KOPT-K1 (cell line): ENCODE measurements around the gene AGFG2.
"Not testable (repeated sequence)": the region's sequence is repeated elsewhere in the genome, so short reads cannot be mapped to it uniquely, and the experiment has no call there.

Experiments
- H3K27ac ChIP-seq: fragments of 200-600 bp; sonication (generic); 2 replicates; pipeline ENCODE4 v1.5.1; 2016; ENCODE audit warnings: antibody characterized with exemption, mild to moderate bottlenecking, low read depth, low read length; ENCODE audit not compliant: poor library complexity, severe bottlenecking
- H3K36me3 ChIP-seq: fragments of 200-600 bp; sonication (generic); 2 replicates; pipeline ENCODE4 v1.5.1; 2017; ENCODE audit warnings: antibody characterized with exemption, mild to moderate bottlenecking, low read length, moderate library complexity; ENCODE audit not compliant: insufficient read depth
- H3K9me3 ChIP-seq: fragments of 200-600 bp; sonication (generic); 2 replicates; pipeline ENCODE4 v1.5.1; 2017; ENCODE audit warnings: antibody characterized with exemption, low read length, mild to moderate bottlenecking; ENCODE audit not compliant: insufficient read depth, poor library complexity, severe bottlenecking

Gene AGFG2

DNA sequence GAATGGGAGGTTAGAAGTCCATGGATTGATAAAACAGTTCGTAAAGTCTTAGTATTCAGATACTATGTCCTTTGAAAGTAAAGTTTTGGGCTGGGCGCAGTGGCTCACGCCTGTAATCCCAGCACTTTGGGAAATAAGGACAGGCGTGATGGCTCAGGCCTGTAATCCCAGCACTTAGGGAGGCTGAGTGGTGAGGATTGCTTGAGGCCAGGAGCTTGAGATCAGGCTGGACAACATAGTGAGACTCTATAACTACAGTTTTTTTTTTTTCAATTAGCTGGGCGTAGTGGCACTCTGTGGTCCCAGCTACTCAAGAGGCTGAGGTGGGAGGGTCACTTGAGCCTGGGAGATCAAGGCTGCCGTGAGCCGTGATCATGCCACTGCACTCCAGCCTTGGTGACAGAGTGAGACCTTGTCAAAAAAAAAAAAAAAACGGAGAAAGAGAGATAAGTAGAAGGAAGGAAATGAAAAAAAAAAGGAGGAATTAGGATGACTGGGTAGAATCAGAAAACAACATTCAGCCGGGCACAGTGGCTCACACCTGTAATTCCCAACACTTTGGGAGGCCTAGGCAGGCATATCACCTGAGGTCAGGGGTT is 25.7 kb upstream of the AGFG2 start:
- Histone ChIP-seq H3K36me3 (no peaks in the 10 kb centered on the region), H3K9me3 (no peaks in the 10 kb centered on the region), H3K27ac (no peak overlapping the region)

DNA sequence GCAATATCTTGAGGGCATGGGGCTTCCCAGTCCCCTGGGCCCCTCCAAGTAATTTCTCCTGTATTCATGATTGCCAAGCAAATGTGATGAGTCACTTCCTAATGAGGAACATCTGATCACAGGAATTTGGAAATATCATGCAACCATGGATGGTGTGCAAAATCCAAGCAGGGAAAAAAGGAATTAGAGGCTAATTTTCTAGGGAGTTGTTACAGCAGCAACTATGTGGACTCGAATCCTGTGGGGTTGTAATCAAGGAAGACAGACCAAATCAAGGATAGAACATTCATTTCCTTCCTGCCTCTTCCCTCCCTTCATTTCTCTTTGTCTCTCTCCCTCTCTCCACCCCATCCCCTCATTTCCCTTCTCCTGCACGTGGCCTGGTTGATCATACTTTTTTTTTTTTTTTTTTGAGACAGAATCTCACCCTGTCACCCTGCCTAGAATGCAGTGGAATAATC is 23.9 kb upstream of the AGFG2 start:
- no peaks in the 10 kb centered on the region for H3K36me3 ChIP-seq
- no peaks in the 10 kb centered on the region for H3K9me3 ChIP-seq
- H3K27ac ChIP-seq = no peak overlapping the region

DNA sequence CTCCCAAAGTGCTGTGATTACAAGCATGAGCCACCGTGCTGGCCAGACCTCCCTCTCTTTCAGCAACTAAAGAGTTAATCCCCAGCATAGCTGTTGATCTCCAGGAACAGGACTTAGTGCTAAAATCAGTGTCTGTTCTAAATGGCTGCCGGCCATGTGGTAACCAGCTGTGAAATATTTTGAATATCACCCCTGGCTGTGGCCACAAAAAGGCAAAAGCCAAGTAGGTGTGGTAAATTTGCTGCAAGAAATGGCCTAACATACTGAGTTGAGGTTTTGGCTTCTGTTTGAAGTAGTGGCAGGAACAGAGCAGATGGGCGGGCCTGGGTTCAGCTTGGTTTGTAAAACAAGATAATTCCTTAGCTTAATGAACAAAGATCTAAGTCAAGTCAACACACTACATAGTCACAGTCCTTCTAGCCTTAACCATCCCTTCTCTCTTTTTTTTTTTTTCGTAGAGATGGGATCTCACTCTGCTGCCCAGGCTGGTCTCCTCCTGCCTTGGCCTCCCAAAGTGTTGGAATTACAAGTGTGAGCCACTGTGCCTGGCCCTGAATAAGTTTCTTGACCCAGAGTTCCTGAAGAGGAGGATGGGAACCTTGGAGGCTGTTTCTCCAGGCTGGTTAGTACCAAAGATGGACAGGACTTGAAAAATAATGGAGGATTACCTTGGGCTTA is 22.7 kb upstream of the AGFG2 start:
- Histone ChIP-seq H3K9me3 (no peaks in the 10 kb centered on the region), H3K36me3 (no peaks in the 10 kb centered on the region), H3K27ac (no peak overlapping the region)

DNA sequence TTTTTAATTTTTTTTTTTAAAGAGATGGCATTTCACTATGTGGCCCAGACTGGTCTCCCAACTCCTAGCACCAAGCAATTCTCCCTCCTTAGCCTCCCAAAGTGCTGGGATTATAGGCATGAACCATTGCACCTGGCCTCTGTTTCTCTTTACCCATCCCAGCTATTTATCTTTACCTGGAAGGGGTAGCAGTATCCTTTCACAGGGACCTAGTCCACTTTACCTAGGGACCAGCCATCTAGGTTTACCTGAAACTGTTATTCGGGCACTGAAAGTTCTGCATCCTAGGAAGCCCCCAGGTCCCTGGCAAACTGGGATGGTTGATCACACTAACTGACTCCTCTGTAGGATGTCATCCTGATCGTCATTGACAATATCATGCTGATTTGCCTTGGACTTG is 21.7 kb upstream of the AGFG2 start:
- Histone ChIP-seq H3K9me3 (no peaks in the 10 kb centered on the region), H3K27ac (no peak overlapping the region)

DNA sequence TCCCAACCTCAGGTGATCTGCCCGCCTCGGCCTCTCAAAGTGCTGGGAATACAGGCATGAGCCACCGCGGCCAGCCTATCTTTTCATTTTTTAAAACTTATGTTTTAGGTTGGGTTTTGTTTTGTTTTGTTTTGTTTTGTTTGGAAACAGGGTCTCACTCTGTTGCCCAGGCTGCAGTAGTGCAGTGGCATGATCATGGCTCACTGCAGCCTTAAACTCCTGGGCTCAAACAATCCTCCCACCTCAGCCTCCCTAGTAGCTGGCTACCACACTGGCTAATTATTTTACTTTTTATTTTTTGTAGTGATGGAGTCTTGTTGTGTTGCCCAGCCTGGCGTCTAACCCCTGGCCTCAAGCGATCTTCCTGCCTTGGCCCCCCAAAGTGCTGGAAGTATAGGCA is 19.4 kb upstream of the AGFG2 start:
- no peaks in the 10 kb centered on the region for H3K9me3 ChIP-seq
- H3K27ac ChIP-seq = no peak overlapping the region
- H3K36me3 ChIP-seq = no peaks in the 10 kb centered on the region

More for the DNA sequence above, 21.7 kb upstream of the AGFG2 start:
- H3K36me3 ChIP-seq = no peaks in the 10 kb centered on the region

DNA sequence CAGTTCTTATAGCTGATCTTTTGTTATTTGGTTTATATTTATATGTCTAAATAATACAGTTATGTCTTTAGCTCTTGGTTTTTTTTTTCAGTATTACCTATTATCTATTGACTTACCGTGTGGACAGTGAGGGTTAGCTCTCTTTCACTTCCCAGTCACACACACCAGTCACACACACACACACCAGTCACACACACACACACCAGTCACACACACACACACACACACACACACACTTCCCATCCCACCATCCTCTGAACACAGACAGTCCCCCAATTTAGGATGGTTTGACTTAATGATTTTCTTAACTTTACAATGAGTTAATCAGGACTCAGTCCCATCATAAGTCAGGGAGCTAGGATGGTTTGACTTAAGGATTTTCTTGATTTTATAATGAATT is 18.9 kb upstream of the AGFG2 start:
- no peaks in the 10 kb centered on the region for H3K36me3 ChIP-seq
- no peak overlapping the region for H3K27ac ChIP-seq
- H3K9me3 ChIP-seq = no peaks in the 10 kb centered on the region

DNA sequence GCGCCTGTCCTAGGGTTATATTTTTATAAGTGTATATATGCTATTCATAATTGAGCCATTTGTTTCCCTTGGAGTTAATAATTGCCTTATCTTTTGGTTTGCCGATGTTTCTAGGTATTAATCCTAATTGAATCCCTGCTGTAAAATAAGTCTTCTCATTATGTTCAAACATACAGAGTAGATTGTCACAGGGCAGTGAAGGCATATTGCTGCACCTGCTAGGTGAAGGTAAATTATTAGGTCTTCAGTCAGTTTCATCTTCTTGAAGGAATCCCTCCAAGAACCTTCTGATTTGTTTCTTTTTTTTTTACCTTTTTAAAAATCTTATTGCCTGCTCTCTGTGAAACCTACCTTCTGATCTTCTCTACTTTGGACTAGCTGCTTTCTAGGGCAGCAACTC is 17.9 kb upstream of the AGFG2 start:
- H3K36me3 ChIP-seq = no peaks in the 10 kb centered on the region

DNA sequence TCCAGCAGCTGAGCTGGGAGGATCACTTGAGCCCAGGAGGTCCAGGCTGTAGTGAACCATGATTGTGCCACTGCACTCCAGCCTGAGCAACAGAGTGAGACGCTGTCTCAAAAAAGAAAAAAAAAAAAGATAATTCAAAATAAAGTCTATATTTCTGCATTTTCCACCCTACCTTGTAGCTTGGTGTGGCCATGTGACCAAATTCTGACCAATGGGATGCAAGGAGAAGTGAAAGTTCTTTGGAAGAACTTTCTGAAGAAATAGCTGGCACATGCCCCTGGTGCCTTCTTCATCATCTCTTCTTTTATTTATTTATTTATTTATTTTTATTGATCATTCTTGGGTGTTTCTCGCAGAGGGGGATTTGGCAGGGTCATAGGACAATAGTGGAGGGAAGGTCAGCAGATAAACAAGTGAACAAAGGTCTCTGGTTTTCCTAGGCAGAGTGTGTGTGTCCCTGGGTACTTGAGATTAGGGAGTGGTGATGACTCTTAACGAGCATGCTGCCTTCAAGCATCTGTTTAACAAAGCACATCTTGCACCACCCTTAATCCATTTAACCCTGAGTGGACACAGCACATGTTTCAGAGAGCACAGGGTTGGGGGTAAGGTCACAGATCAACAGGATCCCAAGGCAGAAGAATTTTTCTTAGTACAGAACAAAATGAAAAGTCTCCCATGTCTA is 17.0 kb upstream of the AGFG2 start:
- H3K36me3 ChIP-seq, H3K9me3 ChIP-seq, H3K27ac ChIP-seq: not testable (repeated sequence)

More for the DNA sequence above, 17.9 kb upstream of the AGFG2 start:
- Histone ChIP-seq H3K9me3 (no peaks in the 10 kb centered on the region), H3K27ac (no peak overlapping the region)

DNA sequence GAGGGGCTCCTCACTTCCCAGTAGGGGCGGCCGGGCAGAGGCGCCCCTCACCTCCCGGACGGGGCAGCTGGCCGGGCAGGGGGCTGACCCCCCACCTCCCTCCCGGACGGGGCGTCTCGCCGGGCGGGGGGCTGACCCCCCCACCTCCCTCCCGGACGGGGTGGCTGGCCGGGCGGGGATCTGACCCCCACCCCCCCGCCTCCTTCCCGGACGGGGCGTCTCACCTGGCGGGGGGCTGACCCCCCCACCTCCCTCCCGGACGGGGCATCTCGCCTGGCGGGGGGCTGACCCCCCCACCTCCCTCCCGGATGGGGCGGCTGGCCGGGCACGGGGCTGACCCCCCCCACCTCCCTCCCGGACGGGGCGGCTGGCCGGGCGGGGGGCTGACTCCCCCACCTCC is 15.8 kb upstream of the AGFG2 start:
- not testable (repeated sequence) for H3K27ac ChIP-seq, H3K9me3 ChIP-seq, H3K36me3 ChIP-seq

DNA sequence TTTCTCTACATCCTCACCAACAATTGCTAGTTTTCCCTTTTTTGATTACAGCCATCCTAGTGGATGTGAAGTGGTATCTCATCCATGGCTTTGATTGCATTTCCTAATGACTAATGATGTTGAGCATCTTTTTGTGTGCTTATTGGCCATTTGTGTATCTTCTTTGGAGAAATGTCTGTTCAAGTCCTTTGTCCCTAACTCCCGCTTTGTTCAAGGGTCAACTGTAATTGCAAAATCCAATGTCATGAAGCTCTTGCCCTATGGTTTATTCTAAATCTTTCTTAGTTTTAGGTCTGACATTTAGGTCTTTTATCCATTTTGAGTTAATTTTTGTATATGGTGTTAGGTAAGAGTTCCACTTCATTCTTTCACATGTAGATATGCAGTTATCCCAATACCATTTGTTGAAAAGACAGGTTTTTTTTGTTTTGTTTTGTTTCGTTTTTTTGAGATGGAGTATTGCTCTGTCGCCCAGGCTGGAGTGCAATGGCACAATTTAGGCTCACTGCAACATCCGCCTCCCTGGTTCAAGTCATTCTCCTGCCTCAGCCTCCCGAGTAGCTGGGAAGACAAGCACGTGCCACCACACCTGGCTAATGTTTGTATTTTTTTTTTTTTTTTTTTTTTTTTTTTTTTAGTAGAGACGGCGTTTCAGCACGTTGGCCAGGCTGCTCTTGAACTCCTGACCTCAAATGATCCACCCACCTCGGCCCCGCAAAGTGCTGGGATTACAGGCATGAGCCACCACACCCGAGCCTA is 10.7 kb upstream of the AGFG2 start:
- H3K27ac ChIP-seq, H3K9me3 ChIP-seq, H3K36me3 ChIP-seq: not testable (repeated sequence)

DNA sequence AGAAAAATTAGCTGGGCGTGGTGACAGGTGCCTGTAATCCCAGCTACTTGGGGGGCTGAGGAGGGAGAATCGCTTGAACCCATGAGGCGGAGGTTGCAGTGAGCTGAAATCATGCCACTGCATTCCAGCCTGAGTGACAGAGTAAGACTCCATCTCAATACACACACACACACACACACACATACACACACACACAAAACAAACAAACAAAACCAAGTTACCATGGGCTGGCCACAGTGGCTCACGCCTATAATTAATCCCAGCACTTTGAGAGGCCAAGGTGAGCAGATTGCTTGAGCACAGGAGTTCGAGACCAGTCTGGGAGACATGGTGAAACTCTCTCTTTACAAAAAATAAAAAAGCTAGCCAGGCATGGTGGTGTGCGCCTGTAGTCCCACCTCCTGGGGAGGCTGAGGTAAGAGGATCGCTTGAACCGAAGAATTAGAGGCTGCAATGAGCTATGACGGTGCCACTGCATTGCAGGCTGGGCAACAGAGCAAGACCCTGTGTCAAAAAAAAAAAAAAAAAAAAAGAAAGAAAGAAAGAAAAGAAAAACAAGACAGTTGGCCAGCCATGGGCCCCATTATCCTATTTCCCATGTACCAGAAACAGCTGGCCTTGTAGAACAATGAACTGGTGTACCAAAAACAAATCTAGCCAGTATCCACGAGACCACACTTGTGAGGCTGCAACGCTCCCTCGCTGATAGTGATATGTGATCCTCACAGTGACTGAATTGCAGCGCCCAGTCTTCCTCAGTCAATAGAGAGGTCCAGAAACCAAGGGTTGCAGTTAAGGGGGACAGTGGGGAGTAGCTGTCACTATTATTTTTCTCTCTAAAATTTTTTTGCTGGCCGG is 6.6 kb upstream of the AGFG2 start:
- H3K27ac ChIP-seq = no peak overlapping the region
- H3K36me3 ChIP-seq = no peaks in the 10 kb centered on the region
- no peaks in the 10 kb centered on the region for H3K9me3 ChIP-seq

DNA sequence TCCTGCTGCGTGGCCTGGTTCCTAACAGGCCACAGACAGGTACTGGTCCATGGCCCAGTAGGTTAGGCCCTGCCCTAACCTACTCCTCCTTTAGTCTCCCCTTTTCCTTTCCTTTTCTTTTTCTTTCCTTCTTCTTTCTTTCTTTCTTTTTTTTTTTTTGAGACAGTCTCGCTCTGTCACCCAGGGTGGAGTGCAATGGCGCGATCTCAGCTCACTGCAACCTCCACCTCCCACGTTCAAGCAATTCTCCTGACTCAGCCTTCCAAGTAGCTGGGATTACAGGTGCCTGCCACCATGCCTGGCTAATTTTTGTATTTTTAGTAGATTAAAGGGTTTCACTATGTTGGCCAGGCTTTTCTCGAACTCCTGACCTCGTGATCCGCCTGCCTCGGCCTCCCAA is 3.0 kb upstream of the AGFG2 start:
- H3K27ac ChIP-seq, H3K36me3 ChIP-seq, H3K9me3 ChIP-seq: not testable (repeated sequence)

DNA sequence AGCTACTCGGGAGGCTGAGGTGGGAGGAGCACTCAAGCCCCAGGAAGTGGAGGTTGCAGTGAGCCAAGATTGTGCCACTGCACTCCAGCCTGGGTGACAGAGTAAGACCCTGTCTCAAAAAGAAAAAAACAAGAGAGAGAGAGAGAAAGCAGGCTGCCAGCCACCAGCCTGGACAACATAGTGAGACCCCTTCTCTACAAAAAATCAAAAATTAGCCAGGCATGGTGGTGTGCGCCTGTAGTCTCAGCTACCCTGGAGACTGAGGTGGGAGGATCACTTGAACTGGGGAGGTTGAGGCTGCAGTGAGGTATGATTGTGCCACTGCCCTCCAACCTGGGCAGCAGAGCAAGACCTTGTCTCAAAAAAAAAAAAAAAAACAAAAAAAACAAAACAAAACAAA is 2.3 kb upstream of the AGFG2 start:
- not testable (repeated sequence) for H3K36me3 ChIP-seq, H3K9me3 ChIP-seq, H3K27ac ChIP-seq

DNA sequence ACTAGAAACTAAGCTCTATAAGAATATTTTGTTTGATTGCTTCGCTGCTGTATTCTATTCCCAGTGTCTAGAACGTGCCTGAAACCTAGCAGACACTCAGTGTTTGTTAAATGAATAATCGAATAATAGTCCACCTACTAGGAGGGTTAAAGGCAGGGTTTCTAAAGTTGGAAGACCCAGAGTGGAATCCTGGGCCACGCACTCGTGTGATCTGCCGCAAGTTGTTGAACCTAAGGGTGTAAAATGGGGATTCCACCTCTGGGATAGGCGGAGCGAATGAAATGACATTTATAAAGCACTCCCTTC is 702 bp upstream of the AGFG2 start:
- Histone ChIP-seq H3K36me3 (no peaks in the 10 kb centered on the region), H3K27ac (peak overlapping the region; percentile 51)

More for the DNA sequence above, 702 bp upstream of the AGFG2 start:
- H3K9me3 ChIP-seq = no peaks in the 10 kb centered on the region
